ENCODE measurements around the gene CD44. TPM values are rescaled to one million over a fixed set of nuclear protein-coding genes. Genes with fewer than 3 reads are reported as not detected.

The CD44 gene
- total RNA-seq, 1 donor from 2014 or later = 155 TPM

GRCh38 chr11:35126000-35126878, 12.7 kb upstream of the CD44 start:
- no peak for DNase-seq (ENCODE audit: low spot score)
- H3K4me1 Mint-ChIP-seq (ENCODE audit: unreplicated experiment) = peaks cover 9% of the 10 kb centered on the region
- no peaks in the 10 kb centered on the region for H3K27me3 Mint-ChIP-seq (ENCODE audit: unreplicated experiment)
- H3K27ac Mint-ChIP-seq (ENCODE audit: unreplicated experiment) = peak overlapping the region; percentile 58
- no peak overlapping the region for H3K4me3 Mint-ChIP-seq (ENCODE audit: unreplicated experiment)
- no peaks in the 10 kb centered on the region for H3K9me3 Mint-ChIP-seq (ENCODE audit: unreplicated experiment)
- TF ChIP-seq CTCF (IDR thresholded peaks at IDR 0.05; ENCODE audit: unreplicated experiment) = no peak
- H3K36me3 Mint-ChIP-seq (ENCODE audit: low read depth, unreplicated experiment) = no peaks in the 10 kb centered on the region

- no peak for TF ChIP-seq CTCF (IDR thresholded peaks at IDR 0.05; ENCODE audit: unreplicated experiment)
- Mint-ChIP-seq H3K4me3 (ENCODE audit: unreplicated experiment) (no peak overlapping the region), H3K9me3 (ENCODE audit: unreplicated experiment) (no peaks in the 10 kb centered on the region), H3K4me1 (ENCODE audit: unreplicated experiment) (peaks cover 9% of the 10 kb centered on the region), H3K36me3 (ENCODE audit: low read depth, unreplicated experiment) (no peaks in the 10 kb centered on the region), H3K27ac (ENCODE audit: unreplicated experiment) (no peak overlapping the region), H3K27me3 (ENCODE audit: unreplicated experiment) (no peaks in the 10 kb centered on the region)
- no peak for DNase-seq (ENCODE audit: low spot score)
Observed at GRCh38 chr11:35126879-35127581, 11.9 kb upstream of the CD44 start.

- no peak for TF ChIP-seq CTCF (IDR thresholded peaks at IDR 0.05; ENCODE audit: unreplicated experiment)
Observed at GRCh38 chr11:35127619-35128018, 11.4 kb upstream of the CD44 start.

GRCh38 chr11:35131094-35131493, 7.9 kb upstream of the CD44 start:
- Mint-ChIP-seq H3K27ac (ENCODE audit: unreplicated experiment) (no peak overlapping the region), H3K36me3 (ENCODE audit: low read depth, unreplicated experiment) (no peaks in the 10 kb centered on the region), H3K4me1 (ENCODE audit: unreplicated experiment) (peaks cover 3% of the 10 kb centered on the region), H3K27me3 (ENCODE audit: unreplicated experiment) (no peaks in the 10 kb centered on the region), H3K4me3 (ENCODE audit: unreplicated experiment) (no peak overlapping the region), H3K9me3 (ENCODE audit: unreplicated experiment) (no peaks in the 10 kb centered on the region)
- DNase-seq (ENCODE audit: low spot score) = no peak
- no peak for TF ChIP-seq CTCF (IDR thresholded peaks at IDR 0.05; ENCODE audit: unreplicated experiment)

More at GRCh38 chr11:35127619-35128018, 11.4 kb upstream of the CD44 start:
- peaks cover 9% of the 10 kb centered on the region for H3K4me1 Mint-ChIP-seq (ENCODE audit: unreplicated experiment)
- no peaks in the 10 kb centered on the region for H3K36me3 Mint-ChIP-seq (ENCODE audit: low read depth, unreplicated experiment)
- no peaks in the 10 kb centered on the region for H3K27me3 Mint-ChIP-seq (ENCODE audit: unreplicated experiment)
- H3K9me3 Mint-ChIP-seq (ENCODE audit: unreplicated experiment) = no peaks in the 10 kb centered on the region
- no peak overlapping the region for H3K4me3 Mint-ChIP-seq (ENCODE audit: unreplicated experiment)
- no peak for DNase-seq (ENCODE audit: low spot score)
- H3K27ac Mint-ChIP-seq (ENCODE audit: unreplicated experiment) = no peak overlapping the region

- H3K4me3 Mint-ChIP-seq (ENCODE audit: unreplicated experiment) = no peak overlapping the region
- H3K4me1 Mint-ChIP-seq (ENCODE audit: unreplicated experiment) = no peaks in the 10 kb centered on the region
- no peak for TF ChIP-seq CTCF (IDR thresholded peaks at IDR 0.05; ENCODE audit: unreplicated experiment)
Observed at GRCh38 chr11:35131886-35132285, 7.1 kb upstream of the CD44 start.

More at GRCh38 chr11:35131886-35132285, 7.1 kb upstream of the CD44 start:
- Mint-ChIP-seq H3K27ac (ENCODE audit: unreplicated experiment) (no peak overlapping the region), H3K27me3 (ENCODE audit: unreplicated experiment) (no peaks in the 10 kb centered on the region), H3K9me3 (ENCODE audit: unreplicated experiment) (no peaks in the 10 kb centered on the region), H3K36me3 (ENCODE audit: low read depth, unreplicated experiment) (no peaks in the 10 kb centered on the region)
- DNase-seq (ENCODE audit: low spot score) = no peak
